Activated CD8-positive, alpha-beta memory T cell treated with anti-CD3 and anti-CD28 coated beads, Interleukin-2, amount 50 U/mL, for 48 hours (primary cell): ENCODE measurements around the gene PRRT1B.

Experiments
- DNase-seq: peaks from one replicate; pipeline ENCODE4 v3.0.0-alpha.2; 2020

PRRT1B gene

GRCh38 chr9:131601683-131602181 is 56.4 kb downstream of the PRRT1B start:
- no peak for DNase-seq

GRCh38 chr9:131603199-131603598 is 57.9 kb downstream of the PRRT1B start:
- no peak for DNase-seq

- no peak for DNase-seq
These were observed 58.6 kb downstream of the PRRT1B start for GRCh38 chr9:131603711-131604439.

DNA sequence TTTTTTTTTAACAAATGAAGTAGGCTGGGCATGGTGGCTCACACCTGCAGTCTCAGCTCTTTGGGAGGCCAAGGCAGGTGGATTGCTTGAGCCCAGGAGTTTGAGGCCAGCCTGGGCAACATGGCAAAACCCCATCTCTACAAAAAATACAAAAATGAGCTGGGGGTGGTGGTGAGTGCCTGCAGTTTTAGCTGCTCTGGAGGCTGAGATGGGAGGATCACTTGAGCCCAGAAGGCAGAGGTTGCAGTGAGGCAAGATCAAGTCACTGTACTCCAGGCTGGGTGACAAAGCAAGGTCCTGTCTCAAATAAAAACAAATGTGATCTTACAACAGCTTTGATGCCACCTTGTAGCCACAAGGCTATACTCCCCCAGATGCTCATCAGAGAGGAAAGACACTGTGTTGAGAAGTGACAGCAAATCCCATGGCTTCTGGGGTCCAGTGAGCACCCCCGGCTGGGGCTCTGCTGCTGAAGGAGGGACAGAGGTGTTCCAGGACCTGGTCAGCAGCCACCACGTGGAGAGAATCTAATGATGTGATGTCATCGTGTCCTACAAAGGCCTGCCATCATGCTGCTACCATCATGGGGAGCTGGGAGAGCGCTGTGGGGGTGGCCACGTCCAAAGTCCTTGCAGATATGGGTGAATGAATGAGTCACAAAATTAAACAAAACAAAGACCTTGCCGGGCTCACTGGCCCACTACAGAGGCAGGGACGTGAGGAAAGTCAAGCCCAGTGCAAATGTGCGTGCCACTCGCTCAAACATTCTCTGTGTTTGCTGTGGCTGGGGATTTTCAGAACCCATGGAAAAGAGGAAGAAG is 60.7 kb downstream of the PRRT1B start:
- no peak for DNase-seq

GRCh38 chr9:131606896-131607567 is 61.7 kb downstream of the PRRT1B start:
- DNase-seq, result no peak

- DNase-seq, result no peak
These were observed 62.3 kb downstream of the PRRT1B start for GRCh38 chr9:131607591-131607990.

DNA sequence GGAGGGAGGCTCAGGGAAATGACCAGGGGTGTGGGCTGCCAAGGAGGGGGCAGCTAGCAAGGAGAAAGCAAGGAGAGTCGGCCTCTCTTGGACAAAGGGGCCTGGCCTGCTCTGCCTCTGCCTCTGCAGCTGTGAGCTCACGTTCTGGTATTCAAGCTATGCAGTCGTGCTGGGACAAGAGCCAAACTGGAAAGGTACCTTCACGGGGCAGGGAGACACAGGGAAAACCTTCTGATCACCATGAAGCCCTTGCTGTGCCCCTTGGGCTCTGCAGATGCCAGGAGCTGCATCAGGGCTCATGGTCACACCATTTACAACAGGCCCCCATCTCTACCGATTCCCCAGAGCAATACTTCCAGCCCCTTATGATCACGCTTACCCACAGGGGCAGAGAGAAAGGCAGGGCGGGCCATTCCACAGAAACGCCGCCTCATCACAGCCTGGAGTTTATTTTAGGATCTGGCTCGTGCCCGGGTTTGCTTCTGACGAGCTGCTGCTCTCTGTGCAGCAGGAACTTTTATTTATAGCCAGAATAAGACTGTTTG is 63.2 kb downstream of the PRRT1B start:
- no peak for DNase-seq
